Activated effector memory CD4-positive, alpha-beta T cell treated with anti-CD3 and anti-CD28 coated beads, Interleukin-2, amount 50 U/mL, for 16 hours (primary cell): ENCODE measurements around the gene TMPRSS2.

Source experiments
- DNase-seq: peaks from one replicate; pipeline ENCODE4 v3.0.0-alpha.2; 2020

The TMPRSS2 gene

DNA sequence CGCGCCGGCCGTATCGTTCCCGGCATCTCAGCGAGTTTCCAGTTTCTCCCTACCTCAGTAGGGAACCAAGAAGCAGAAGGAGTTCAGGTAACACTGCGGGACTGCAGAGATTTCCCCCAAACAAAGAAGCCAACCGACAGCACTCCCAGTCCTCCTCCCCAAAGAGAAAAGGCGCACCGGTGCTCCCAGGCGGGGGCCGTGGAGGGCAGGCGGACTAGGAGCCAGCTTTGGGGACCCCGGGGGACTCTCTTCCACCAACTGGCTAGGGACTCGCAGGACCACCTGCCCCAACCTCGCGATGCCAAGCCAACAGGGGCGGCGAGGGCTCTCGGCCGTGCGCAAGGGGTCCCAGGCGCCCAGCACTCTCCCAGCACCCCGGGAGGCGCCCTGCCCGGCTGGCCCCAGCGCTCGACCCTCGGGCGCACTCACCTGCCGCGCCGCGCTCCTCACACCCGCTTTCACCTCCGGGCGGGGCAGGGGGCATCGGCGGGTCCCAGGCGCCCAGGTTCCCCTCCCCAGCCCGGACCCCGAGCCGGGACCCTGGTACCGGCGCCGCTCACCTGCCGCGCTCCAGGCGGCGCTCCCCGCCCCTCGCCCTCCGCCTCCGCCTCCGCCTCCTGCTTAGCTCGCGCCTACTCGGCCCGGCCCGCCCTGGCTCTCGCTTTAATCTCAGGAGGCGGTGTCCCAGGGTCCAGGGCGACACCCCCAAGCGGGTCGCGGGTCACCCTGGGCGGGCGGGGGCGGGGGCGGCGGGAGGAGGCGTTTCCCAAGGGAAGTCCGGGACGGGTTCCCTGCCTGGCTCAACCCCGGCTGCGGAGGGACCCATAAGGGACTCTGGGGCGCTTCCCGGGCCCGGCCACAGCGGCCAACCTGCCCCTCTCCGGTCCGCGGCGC, at the start of gene TMPRSS2:
Gene TMPRSS2 (minus strand): TSS at position 638 of the 894 bp plus-strand sequence. CDS start 10,025 bp downstream, outside the sequence.
- no peak for DNase-seq

DNA sequence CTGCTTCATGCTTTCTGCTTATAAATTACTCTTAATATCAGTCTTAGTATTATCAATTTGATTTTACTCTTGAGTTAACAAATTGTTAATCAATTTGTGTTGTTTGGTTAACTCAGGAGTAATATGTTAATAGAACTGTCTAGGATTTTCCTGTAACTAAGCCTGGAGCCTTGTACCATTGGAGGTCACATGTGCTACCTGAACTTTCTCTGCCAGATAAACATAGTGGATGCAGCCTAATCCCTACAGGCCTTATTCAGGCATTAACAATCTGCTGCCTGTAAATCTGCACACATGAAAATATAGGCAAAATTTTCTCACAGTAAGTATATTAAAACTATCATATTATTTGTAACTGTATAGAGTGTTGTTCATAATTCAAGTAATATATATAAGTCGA, 47.1 kb upstream of the TMPRSS2 start:
- DNase-seq = no peak

DNA sequence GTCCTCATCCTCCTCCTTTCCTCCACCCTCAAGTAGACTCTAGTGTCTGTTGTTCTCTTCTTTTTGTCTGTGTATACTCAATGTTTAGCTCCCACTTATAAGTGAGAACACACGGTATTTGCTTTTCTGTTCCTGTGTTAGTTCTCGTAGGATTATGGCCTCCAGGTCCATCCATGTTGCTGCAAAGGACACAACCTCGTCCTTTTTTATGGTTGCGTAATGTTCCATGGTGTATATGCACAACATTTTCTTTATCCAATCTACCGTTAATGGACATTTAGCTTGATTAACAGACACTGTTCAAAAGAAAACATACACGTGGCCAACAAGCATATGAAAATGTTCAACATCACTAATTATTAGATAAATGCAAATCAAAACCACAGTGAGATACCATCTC, 44.3 kb upstream of the TMPRSS2 start:
- no peak for DNase-seq

DNA sequence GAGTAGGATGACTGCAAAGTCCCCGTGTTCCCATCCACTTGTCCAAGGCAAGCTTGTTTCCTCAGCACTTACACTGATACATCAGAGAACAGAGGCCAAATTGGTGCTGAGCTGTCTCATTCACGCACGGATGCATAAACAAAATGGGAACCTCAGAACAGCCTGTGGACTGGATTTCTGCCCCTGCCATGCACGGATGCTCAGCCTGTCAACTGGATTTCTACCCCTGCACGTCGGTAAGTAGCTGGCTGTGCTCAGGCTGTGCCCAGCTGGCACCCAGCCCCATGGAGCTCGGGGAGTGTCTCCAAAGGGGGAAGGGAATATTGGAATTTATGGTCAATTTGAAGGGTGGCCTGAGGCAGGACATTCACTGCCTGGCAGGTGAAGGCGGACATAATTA, 40.8 kb upstream of the TMPRSS2 start:
- no peak for DNase-seq

GRCh38 chr21:41547111-41547510, 39.2 kb upstream of the TMPRSS2 start:
- no peak for DNase-seq

GRCh38 chr21:41545500-41546359, 37.8 kb upstream of the TMPRSS2 start:
- no peak for DNase-seq

- DNase-seq = no peak
Measured at GRCh38 chr21:41542727-41543126, 34.8 kb upstream of the TMPRSS2 start.

GRCh38 chr21:41537356-41537755, 29.4 kb upstream of the TMPRSS2 start:
- DNase-seq = no peak

DNA sequence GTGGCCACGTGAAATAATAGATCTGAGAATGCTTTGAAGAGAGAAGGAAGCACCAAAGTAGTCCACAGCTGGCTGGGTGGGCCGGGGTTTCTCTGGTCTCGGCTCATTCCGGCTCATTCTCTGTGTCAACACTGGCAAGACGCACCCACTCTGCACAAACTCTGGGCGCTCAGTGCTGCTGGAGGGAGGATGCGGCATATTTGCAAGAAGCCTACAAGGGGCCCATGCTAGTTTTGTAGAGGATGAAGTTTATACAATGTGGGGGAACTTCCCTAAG, 28.8 kb upstream of the TMPRSS2 start:
- DNase-seq = no peak

- DNase-seq = no peak
Measured at GRCh38 chr21:41536076-41536826, 28.3 kb upstream of the TMPRSS2 start.

GRCh38 chr21:41530366-41530765, 22.4 kb upstream of the TMPRSS2 start:
- DNase-seq = no peak

DNA sequence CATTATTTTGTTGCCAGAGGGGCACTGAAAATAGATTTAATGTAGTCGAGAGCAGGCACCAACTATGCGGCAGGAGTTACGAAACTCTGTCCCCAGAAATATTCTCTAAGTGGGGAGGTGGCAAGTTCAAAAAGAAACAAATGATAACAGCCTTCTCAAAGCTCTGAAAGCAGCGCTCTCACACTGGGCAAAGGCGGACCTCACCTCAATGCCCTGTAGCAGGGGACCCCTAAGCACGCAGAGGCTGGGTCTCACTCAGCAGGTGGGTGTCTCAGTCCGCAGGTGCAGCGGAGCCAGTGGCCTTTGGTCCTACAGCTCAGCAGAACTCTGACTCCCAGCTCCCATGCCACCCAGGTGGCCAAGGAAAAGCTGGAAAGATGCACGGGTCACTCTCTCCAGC, 21.8 kb upstream of the TMPRSS2 start:
- DNase-seq = no peak

GRCh38 chr21:41526478-41527087, 18.6 kb upstream of the TMPRSS2 start:
- no peak for DNase-seq

- no peak for DNase-seq
Measured at GRCh38 chr21:41523175-41523574, 15.2 kb upstream of the TMPRSS2 start.

DNA sequence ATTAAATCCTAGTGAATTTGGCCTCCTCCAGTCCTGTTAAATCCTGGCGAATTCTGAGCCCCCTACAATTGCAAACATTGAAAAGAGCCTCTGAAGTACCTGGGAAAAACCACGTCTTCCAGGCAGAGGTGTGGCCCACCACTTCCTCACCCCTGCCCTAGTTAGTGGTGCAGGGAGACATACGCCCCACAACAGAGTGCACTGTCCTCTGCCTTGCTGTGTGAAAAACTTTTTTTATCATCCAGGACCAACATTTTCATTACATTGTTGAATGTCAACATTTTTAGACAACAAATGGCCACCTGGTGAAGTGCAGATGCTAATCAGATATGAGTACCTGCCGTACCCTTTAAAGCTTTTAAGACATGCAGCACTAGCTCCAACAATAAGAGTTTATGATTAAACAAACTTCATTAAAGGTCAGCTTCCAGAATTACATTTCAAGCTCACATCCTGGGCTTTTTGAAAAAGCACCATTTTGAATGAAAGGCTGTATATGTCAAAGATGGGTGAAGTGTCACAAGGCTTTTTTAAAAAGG, 13.6 kb upstream of the TMPRSS2 start:
- no peak for DNase-seq

GRCh38 chr21:41520560-41521442, 12.8 kb upstream of the TMPRSS2 start:
- no peak for DNase-seq

- DNase-seq = no peak
Measured at GRCh38 chr21:41519806-41520559, 12.0 kb upstream of the TMPRSS2 start.

- DNase-seq = no peak
Measured at GRCh38 chr21:41518757-41519156, 10.8 kb upstream of the TMPRSS2 start.

DNA sequence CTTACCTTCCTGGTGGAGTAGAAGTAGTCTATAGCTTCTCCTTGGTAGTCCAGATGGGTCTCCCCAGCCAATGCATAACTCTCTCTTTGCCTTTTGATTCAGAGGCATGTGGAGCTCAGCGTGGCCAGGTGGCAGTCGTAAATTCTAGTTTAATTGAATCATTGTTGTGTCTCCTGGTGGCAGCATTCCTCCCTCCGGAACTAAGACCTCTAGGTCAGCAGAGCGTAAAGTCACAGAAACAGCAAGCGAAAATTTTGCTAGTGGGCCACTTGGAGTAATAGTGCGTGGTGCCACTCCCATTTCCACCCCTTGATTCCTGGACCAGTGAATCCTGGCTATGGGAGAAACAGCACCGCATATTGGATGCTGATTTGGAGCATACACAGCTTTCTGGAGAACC, 3.9 kb upstream of the TMPRSS2 start:
- no peak for DNase-seq

- no peak for DNase-seq
Measured at GRCh38 chr21:41510500-41510899, 2.5 kb upstream of the TMPRSS2 start.

GRCh38 chr21:41509733-41510132, 1.8 kb upstream of the TMPRSS2 start:
- no peak for DNase-seq
